Measurements from ENCODE around the gene ANKMY1. TPM values are rescaled to one million over a fixed set of nuclear protein-coding genes. Genes with fewer than 3 reads are reported as not detected.

The ANKMY1 gene
- total and polyA plus RNA-seq, 2 of the 13 experiments (the other 11 are each of a cell fraction or from before 2014, with no cell fraction given): 11.7 to 18.8 TPM

GRCh38 chr2:240565333-240566202 lies 7.8 kb upstream of the ANKMY1 start (continued):
- no peak for TF ChIP-seq ARID3A (IDR thresholded peaks at IDR 0.05; ENCODE audit: low read depth, low read length)
- peak; percentile 83 for TF ChIP-seq NR2C2 (CRISPR knock-in tag; IDR thresholded peaks at IDR 0.05; ENCODE audit: borderline replicate concordance)
- no peak for TF ChIP-seq CEBPB (IDR thresholded peaks at IDR 0.05; ENCODE audit: borderline replicate concordance, low read depth, low read length)
- TF ChIP-seq GABPB1 (CRISPR knock-in tag; IDR thresholded peaks at IDR 0.05): peak; percentile 74
- TF ChIP-seq LRRFIP1 (CRISPR knock-in tag; conservative IDR thresholded peaks at IDR 0.05): no peak
- TF ChIP-seq AKAP8 (CRISPR knock-in tag; IDR thresholded peaks at IDR 0.05): peak; percentile 81; the same call in 1 of the 2 replicates
- TF ChIP-seq ZNF232 (CRISPR knock-in tag; IDR thresholded peaks at IDR 0.05; ENCODE audit: borderline replicate concordance): 0 out of 2 replicates have a peak, but pooled peaks have one; percentile 32
- no peak for TF ChIP-seq ZNF572 (CRISPR knock-in tag; IDR thresholded peaks at IDR 0.05)
- no peak for TF ChIP-seq CBX2 (IDR thresholded peaks at IDR 0.05; ENCODE audit: low read depth, low read length)
- TF ChIP-seq CBX2 (CRISPR knock-in tag; IDR thresholded peaks at IDR 0.05; ENCODE audit: low read depth): no peak
- TF ChIP-seq CTCF (CRISPR knock-in tag; IDR thresholded peaks at IDR 0.05): no peak; the same call in 1 of the 2 replicates
- TF ChIP-seq ZNF276 (CRISPR knock-in tag; IDR thresholded peaks at IDR 0.05; ENCODE audit: low read depth): peak; percentile 84; the same call in 1 of the 2 replicates
- no peak for TF ChIP-seq ZNF253 (CRISPR knock-in tag; IDR thresholded peaks at IDR 0.05; ENCODE audit: borderline replicate concordance)
- no peak for TF ChIP-seq RFX1 (IDR thresholded peaks at IDR 0.05)
- no peak for TF ChIP-seq TOE1 (CRISPR knock-in tag; IDR thresholded peaks at IDR 0.05)
- TF ChIP-seq CERS6 (CRISPR knock-in tag; IDR thresholded peaks at IDR 0.05): no peak
- 0 out of 2 replicates have a peak, but pooled peaks have one; percentile 31 for TF ChIP-seq ZNF766 (CRISPR knock-in tag; IDR thresholded peaks at IDR 0.05; ENCODE audit: borderline replicate concordance)

All from HepG2 (cell line).